Measurements from ENCODE around the gene MAMSTR.

Gene MAMSTR

GRCh38 chr19:48746738-48747575, 27.4 kb upstream of the MAMSTR start, which contains the start of gene IZUMO1:
IZUMO1 (minus strand) TSS chr19:48746909; CDS start chr19:48745859, 1,050 bp downstream.
- no peak for DNase-seq (ENCODE audit: low read depth)

DNA sequence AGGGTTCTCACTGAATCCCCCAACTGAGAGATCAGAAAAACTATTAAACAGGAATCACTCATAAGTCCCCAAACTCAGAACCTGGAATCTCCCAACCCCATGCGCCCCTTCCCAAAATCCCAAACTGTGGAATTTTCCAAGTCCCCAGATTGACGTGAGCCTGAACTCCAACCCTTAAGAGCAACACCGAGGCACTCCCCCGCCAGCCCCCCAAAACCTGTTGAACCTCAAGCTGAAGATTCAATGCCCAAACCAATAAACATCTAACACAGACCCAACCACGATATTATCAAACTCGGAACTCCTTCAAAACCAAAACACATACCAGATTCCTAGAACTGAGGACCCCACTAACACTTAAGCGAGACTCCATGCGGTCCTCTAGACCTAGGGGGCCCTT, 26.6 kb upstream of the MAMSTR start:
- DNase-seq (ENCODE audit: low read depth) = no peak

GRCh38 chr19:48745208-48745995, 25.9 kb upstream of the MAMSTR start:
- DNase-seq (ENCODE audit: low read depth) = no peak

DNA sequence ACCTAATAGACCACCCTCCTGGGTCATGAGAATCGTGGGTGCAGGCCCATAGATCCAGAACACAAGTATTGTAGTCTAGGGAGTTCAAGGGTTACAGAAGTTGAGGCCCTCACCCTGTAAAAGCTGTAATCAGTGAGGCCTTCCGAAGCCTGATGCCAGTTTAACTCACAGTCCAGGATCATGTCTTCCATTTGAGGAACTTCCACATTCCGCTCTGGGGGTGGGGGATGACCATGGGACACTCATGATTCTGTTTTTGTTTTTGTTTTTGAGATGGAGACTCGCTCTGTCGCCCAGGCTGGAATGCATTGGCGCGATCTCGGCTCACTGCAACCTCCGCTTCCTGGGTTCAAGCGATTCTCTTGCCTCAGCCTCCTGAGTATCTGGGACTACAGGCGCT, 22.6 kb upstream of the MAMSTR start:
- DNase-seq (ENCODE audit: low read depth) = no peak

DNA sequence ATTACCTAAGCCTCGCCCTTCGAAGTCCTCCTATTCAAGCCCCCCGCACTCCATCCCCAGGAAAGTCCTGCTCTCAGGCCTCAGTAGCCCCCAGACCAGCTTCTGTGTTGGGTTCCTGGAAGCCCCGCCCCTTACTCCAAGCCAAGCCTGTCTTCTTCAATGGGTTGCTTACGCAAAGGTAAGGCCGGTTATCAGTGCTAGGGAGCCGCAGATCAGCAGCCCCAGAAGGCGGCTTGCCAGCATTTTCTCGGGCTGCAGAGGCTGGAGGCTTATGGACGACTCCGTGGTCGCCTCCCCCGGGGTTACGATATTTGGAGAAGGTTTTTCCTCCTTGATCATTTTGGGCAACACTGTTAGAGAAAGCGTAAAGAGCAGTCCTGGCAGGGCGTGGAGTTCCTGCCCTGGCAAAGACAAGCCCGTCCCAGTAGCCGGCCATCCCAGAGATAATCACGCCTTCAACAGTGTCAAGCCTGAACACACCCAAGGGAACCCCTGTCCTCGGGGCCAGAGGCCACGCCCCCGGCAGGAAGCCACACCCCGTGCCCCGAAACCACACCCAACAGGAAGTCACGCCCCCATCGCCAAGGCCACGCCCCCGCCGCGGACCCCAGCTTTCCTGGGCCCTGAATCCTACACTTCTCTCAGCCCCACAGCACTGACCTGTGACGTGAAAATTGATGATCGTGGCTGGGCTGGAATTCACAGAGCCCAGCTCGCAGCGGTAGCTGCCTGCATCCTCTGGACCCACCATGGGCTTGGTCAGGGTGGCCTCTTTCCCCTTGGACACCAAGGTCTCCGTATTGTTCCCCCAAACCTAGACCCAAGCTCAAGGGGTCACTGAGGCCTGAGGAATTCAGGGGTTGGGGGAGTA, 21.8 kb upstream of the MAMSTR start:
- no peak for DNase-seq (ENCODE audit: low read depth)

DNA sequence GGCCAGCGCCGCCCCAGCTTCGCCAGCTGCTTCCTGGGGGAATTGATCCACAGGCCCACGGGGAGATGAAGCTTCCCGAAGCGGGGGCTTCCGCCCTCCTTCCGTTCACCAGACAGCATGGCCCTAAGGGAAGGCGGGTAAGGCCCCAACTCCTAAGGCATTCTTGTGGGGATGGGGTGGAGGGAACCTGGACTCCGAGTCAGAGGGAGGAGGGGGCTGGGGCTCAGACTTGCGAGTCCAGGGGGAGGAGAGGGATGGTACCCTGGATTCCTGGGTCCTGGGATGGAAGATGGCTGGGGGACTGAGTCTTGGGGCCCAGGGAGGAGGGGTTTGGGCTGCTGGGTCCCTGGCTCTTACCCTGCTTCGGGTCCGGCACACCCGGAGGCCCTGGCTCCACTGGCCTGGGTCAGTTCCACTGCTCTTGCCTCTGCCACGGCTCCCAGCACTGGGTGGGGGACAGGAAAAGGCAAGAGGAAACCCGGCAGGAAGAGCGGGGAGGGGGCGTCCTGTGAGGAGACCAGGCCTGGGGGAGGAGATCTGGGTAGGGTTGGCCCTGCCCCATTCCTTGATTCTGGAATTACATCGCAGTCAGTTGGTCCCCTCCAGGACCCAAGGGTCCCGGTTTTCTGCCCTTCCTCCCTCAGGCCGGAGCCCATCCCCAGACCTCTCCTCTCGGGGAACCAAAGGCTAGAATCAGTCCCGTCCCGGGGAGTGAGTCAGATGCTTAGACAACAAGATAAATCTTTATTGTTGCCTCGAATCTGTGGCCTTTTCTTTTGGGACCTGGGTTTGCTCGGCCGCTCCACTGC, 20.8 kb upstream of the MAMSTR start, which contains the start of gene RASIP1:
Gene RASIP1 (minus strand): TSS at position 447 of the 809 bp plus-strand sequence. CDS start 328 bp downstream, at position 119.
- no peak for DNase-seq (ENCODE audit: low read depth)

DNA sequence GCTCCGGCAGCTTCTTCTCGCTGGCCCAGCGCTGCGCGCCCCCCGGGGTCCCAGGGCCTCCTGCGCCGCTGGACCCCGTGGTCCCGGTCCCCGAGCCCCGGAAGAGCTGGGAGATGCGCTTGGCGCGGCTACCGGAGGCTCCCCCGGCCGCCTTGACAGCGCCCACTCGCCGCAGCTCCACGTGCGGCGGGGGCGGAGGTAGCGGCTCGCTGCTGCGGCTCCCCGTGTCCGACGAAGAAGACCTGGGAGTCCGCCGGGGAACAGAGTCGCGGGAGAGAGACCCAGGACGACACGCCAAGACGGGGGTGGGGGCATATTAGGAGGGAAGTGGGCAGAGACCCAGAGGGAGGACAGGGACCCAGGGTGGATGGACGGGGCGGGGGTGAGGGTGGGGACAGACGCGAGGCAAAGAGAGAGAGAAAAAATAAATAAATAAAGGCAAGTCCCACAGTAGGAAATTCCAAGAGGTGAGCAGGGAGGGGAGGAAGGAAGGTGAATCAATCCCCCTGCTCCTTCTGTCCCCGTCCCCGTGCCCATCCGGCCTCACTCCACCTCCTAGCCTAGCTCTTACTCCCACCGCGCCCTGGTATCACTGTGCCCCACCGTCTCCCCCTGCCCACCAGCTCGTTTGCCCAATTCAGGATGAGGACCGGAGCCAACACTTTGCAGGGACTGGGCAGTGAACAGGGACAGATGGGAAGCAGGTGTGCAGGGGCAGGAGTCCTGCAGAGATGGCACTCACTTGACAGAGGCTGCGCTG, 20.1 kb upstream of the MAMSTR start:
- DNase-seq (ENCODE audit: low read depth) = no peak

GRCh38 chr19:48738557-48739403, 19.3 kb upstream of the MAMSTR start:
- peak; percentile 90 for DNase-seq (ENCODE audit: low read depth)

DNA sequence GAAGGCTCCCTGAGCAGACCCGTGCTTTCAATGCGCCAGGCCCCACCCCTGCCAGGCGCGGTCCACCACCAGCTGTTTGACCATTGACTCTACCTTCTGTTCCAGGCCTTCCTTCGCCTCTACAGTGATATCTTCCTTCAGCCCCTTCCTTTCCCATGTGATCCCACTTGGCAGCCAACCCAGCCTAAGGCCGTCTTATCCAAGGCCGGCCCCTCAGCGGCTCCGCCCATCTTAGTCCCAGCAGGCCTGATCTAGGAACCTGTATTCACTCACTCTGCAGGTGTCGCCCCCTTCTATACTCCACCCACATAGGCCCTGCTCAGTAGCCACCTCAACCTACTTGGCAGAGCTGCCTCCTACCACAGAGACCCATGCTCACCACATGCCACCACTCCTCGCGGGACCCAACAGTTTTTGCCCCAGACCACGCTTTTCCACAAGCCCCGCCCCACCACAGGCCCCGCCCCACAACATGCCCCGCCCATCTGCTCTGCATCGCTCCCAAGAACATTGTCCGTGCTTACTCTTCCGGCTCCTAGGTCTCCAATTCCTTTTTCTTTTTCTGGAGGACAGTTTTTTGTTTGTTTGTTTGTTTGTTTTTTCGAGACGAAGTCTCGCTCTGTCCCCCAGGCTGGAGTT, 18.0 kb upstream of the MAMSTR start:
- no peak for DNase-seq (ENCODE audit: low read depth)

- DNase-seq (ENCODE audit: low read depth) = no peak
These were observed 15.6 kb upstream of the MAMSTR start for GRCh38 chr19:48735031-48735615.

GRCh38 chr19:48734625-48735024, 15.1 kb upstream of the MAMSTR start:
- no peak for DNase-seq (ENCODE audit: low read depth)

GRCh38 chr19:48731452-48731851, 11.9 kb upstream of the MAMSTR start:
- DNase-seq (ENCODE audit: low read depth) = no peak

GRCh38 chr19:48728911-48729664, 9.6 kb upstream of the MAMSTR start:
- DNase-seq (ENCODE audit: low read depth) = no peak

DNA sequence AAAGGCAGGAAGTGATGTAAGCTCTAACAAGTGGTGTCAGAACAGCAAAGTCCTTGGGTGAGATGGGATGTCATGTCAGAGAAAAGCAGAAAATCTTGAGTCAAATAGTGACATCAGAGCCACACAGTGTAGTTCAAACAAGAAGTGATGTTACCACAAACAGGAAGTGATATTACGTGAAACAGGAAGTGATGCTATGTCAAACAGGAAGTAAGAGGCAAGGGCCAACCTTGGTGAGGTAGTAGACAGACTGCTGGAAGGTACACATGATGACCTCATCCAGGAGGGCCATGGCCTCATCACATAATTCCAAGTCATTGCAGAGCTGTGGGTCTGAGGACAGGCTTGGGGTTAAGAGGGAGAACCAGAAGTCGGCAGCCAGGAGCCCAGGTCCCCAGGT, 7.0 kb upstream of the MAMSTR start:
- DNase-seq (ENCODE audit: low read depth) = no peak

DNA sequence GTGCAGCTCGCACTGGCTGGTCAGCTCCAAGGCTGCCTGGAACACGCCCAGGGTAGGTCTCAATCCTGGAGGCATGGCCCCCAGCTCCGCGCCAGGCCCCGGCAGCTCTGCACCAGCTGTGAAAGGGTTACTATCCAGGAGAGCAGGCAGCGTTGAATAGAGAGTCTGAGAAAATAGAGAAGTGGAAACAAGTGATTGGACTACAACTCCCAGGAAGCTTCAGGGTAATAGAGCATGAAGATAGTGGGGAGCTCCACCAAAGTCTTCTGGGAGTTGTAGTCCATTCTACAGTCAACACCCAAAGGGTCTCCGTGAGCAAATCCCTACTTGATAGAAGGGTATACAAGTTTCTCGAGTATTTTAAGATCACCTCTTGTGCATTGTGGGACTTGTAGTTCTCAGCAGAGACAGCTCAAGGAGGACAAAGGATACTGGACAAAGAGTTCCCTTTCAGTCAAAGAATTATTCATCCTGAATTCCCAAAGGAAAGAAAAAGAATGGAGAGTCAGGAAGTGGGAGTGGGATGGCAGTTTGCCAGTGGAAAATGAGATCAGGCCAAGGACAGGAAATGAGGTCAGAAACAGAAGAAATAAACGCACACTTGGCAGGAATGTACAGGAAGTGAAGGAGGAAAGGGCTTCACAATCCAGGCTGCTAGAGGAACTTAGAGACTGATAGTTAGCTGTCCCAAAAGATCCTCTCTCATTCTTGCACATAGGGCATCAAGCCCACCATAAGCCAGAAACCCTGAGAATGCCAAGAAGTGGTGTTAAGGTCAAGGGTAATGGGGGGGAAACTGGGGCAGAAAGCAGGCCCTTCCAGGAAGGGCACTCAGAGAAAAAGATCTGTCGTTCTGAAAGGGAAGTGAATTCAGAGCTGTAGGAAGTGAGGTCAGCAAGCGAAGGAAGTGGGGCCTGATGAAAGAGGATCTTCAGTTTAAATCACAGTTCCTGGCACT, 5.5 kb upstream of the MAMSTR start:
- DNase-seq (ENCODE audit: low read depth) = no peak

DNA sequence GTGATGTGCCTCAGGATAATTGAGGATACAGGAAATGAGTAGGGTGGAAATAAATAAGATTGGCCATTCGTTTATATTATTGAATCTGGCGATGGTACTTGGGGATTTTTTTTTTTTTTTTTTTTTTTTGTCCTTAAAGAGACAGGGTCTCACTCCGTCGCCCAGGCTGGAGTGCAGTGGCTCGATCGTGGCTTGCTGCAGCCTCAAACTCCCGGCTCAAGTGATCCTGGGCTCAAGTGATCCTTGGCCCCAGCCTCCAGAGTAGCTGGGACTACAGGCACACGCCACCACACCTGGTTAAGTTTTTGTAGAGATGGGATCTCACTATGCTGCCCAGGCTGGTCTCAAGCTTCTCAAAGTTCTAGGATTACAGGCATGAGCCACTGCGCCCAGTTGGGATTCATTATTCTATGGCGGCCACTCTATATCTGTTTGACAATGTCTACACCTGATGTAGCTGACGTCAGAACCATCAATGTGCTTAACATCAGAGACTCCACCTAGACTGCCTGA, 2.7 kb upstream of the MAMSTR start:
- no peak for DNase-seq (ENCODE audit: low read depth)
